HG03521 (cell line): ENCODE data around the gene ASRGL1.

Experiments used
- ATAC-seq: cut with Tn5 transposase; IDR thresholded peaks from one replicate; pipeline ENCODE4 v1.9.1; 2021; ENCODE audit warnings: mild to moderate bottlenecking, moderate library complexity; ENCODE audit not compliant: unreplicated experiment

The ASRGL1 gene

DNA sequence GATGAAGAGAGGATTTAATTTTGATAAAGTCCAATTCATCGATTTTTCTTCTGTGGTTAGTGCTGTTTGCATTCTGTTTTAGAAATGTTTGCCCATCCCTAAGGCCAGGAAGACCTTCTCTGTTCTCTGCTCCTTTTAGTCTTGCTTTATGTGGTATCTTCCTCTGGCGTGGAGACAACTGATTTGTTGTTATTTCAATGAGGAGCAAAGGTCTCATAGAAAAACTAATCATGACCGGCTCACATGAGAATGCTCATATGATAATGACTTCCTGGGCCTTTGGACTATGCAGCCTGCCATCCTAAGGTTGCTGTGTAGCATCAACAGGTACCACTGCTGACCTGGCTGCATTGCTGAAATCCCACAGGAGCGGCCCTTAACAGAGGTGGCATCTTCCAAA, 101.4 kb downstream of the ASRGL1 start:
- ATAC-seq = no peak

DNA sequence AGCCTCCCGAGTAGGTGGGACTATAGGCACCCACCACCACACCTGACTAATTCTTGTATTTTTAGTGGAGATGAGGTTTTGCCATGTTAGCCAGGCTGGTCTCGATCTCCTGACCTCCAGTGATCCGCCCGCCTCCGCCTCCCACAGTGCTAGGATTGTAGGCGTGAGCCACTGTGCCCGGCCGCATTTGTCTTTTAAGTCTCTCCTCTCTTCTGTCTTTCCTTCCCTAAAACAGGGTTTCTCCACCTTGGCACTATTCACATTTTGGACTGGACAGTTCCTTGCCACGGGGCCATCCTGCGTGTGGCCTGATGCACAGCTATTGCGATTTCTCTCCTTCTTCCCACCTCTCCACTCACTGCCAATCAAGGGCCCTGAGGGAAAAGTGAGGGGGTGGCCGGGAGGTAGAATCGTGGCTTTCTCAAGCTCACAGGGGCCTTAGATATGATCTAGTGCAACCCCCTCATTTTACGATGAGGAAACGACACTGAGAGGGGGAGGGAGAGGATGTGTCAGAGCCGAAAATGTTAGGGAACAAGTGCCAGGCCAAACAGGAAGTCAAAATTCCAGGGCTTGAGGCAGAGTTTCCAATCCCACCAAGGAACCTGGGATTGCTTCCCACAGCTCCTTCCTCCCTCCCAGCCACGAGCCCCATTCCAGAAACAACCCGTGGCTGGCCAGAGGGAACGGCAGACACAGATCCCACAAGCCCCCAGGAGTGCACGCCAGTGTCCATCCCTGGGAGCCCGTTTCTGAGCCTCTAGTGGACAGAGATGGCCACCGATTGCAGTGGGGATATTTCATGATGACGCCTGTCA, 102.7 kb downstream of the ASRGL1 start:
- no peak for ATAC-seq
